GM21381 (cell line): ENCODE results near the gene ING2.

Experiments
- ATAC-seq: cut with Tn5 transposase; IDR thresholded peaks from one replicate; pipeline ENCODE4 v1.9.1; 2021; ENCODE audit warnings: mild to moderate bottlenecking, moderate library complexity; ENCODE audit not compliant: unreplicated experiment

The ING2 gene

DNA sequence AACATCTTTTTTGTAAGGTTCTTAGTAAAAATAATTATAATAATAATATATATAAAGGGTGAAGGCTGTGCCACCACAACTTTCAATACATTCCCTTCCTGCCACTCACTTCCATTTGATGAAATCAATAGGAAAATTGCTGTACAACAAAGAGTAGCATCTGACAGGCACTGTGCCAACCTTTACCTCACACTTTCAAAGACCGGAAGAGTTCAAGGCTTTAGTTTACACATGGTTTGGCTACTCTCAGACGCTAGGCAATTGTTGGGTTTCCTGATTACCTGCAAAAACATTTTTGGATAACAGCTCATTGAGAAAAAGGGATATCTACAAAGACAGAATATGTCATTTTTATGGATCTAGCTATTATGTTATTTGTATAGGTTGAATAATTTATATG lies 5.5 kb upstream of the ING2 start:
- no peak for ATAC-seq

DNA sequence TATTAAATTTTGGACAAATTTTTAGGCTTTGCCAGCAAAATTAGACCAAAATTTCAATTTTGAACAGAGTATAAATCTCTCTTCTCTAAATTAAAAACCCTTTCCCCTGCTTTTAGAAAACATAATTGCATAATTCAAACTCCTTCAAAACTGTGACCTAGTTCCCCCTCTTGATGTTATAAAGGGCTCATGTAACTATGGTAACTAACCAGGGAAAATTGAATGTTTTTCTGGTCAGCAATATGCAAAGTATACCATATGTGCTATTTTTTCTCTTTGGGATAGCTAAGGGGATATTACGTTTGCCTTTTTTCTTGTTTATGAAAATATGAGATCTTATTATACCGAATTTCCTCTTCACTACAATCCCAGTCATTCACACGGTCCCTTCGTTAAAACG lies 5.1 kb upstream of the ING2 start:
- ATAC-seq: no peak

DNA sequence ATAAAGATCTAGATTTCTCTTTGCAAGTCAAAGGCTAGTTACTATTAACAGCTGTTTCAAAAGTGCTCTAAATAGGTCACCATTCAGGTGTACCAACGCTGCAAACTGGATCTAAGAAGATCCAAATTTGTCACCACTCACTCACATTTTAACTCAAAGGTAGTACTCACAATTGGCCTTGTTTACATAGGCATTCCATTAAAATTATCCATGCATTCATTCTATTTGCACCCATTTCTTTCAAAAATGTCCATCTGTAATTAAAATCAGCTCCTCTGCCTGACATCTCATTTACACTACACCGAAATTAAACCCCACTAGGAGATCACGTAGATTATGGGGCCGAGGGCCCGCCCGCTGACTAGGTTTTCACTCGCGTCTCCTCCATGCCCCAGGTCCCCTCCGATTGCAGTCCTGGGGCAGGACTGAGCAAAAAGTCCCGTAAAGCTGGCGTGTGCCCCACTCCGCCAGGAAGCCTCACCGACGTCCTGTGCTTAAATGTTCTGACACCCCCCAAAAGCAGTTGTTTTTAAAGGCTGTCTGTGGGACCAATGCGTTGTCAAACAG lies 1.3 kb upstream of the ING2 start:
- ATAC-seq: peak; percentile 0

DNA sequence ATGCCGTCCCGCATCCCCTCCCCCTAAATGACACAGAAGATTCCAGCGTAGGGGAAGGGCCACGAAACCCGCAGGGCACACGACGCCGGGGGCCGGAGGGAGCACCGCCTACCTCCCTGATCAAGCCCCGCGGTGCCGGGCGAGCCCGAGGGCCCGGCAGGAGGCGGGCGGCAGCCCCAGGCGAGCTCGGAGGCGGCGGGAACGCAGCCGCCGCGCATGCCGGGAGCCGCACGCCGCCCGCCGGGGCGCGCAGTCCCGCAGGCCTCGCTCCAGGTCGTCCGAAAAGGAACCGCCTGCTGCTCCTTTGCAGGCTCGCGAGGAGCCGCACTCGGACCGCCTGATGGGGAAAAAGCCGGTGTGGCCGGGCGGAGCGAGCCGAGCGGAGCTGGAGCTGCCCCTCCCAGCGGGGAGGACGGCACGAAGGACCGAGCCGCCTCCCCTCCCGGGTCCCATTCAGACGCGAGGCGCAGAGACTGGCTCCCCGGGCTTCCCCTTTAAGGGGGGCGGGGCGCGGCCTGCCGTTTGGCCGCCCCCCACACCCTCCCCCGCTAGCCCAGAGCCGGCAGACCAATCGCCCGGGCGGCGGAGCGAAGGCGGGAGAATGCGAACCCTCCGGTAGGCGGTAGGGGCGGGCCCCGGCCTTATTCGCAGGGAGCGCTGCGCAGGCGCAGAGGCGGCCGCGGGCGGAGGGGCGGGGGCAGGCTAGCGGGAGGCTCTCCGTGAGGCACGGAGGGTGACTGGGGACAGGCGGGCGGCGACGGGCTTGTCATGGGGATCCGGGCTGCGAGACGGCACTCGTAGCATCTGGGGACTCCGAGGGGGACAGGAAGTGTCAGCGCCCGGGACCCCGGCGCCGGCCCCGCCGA lies 561 bp upstream of the ING2 start:
- peak; percentile 70 for ATAC-seq

DNA sequence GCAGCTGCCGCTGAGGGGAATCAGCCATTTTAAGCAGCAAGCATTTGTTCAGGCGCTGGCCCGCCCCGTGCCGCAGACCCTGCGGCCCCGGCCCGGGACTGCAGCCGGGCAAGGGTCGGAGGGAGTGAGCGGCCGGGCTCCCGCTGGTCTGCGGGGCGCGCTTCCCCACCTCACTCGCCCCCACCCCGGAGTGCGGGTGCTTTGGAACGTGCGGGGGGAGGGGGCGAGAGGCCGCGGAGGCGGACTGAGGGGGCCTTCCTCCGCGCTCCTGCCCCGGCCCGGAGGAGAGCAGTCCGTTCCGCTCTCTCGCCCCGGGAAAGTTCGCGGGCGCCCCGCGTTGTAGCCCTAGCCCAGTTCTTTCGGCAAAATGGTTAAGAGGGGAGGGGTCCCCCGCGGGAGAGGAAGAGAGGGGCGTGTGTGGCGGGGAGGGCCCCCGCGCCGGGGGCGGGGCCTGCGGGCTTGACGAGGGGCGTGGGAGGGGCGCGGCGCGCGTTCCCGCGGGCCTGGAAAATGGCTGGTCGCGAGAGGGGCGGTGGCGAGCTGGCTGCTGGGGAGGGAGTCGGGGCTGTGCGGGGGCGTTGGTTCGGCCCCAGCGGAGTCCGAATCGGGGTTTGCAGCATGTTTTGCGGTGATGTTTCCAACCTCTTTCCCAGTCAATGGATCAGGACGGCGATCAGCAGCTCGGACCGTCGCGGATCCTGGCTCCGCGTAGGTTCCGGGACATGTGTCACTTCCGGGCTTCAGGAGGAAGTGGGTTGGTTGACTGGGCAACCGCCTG lies 942 bp downstream of the ING2 start:
- ATAC-seq: peak; percentile 37

DNA sequence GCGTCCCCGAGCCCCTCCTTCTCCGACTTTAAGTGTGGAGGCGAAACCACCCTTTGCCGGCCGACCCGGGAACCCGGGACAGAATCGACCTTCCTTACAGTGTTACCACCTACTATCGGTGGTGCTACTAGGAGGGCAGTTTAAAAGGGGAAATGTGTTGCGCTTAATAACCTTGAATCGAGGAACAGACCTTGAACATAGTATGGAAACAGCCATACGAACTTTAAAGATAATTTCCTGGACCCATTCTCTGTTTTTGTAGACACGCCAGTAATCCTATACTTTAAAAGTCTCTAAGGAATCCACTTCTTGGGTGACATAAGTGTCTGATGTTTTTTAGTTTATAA lies 1.5 kb downstream of the ING2 start:
- ATAC-seq: no peak

DNA sequence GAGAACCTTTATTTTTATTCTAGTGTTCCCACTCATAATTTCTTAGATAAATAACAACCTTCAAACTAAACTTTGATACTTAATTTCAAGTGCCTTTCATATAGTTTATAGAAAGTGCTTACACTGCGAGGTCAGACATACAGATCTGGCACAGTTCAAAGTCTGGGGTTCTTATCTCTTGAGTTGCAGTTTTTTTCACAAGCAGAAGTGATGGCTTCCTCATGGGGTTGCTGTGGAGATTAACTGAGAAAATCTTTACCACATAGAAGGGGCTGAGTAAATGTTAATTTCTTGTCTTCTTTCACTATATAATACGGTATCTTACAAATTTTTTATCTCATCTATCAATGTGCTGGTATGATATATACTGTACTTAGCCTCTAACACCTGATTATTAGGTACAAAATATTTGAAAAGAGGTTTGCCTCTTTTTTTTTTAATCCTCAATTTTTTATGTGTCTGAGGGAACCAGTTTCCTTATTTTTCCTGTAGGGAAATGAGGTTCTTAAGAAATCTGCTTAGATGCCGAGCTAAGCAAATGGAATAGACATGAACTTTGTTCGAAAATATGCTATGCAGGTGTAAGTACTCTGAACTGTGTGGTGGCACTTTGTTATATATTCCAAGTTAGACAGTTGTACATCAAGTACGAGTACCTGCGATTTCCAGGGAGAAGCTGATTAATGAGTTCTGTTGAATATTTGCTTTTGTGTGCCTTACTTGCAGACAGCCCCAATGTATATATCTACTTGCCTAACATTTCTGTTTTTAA lies 3.3 kb downstream of the ING2 start:
- no peak for ATAC-seq

DNA sequence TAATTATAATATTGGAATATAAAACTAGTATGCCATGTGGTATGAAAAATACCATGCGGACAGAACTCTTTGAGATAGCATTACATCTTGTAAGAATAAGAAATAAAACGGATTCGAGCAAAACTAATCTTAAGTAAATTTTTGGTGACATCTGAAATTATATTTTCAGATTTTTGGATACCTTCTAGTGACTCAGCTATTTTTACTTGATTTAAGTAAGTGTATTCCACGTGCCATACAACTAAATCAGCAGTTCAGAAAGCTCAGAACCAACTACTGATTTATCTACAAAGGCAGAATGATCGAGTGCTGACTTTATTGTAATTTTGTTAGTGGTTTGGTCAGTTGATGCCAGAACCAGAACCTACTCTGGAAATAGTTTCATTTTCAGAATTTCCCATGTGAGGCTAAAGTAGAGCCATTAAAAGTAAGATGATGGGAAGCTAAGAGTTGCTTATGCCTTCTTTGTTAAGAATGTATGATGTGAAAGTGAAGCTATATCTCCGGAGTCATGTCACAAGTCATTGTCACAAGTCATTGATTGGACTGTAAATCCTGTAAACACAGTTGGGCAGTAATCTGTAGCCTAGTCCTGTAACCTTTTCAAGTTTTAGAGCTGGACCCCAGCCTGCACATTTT lies 4.0 kb downstream of the ING2 start:
- no peak for ATAC-seq

DNA sequence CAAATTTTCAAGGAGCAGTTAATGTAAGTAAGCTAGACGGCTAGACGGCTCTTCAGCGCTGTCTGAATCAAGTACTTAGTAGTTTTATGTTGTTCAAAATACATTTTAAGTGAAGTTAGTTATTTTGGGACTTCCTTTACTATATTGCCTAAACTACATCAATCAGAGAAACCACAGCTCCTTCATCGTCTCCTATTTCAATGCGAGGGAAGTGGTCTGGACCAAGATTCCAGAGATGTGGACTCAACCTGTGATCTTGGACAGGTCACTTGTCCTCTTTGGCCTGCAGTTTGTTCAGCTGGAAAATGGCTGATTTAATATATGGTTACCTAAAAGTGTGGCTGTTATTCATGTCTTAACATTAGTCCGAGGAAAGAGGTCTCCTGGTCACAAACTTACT lies 10.6 kb downstream of the ING2 start:
- ATAC-seq: no peak

DNA sequence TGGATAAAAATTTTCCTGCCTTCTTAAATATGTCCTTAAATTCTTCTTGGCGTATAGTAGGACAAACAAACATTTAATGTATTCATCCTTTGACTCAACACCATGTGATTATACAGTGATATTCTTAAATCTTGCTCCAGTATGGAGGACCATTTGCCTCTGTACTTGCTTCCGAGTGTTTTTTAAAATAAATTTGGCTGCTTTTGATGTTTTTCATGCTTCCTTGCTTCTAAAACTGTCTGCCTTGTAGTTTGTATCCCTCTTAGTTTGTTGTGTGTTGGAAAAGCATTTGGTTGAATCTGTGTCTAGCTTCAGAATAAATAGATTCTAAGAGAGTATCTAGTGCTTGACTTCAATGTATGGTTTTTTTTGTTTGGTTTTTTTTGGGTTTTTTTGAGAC lies 12.3 kb downstream of the ING2 start:
- ATAC-seq: no peak

DNA sequence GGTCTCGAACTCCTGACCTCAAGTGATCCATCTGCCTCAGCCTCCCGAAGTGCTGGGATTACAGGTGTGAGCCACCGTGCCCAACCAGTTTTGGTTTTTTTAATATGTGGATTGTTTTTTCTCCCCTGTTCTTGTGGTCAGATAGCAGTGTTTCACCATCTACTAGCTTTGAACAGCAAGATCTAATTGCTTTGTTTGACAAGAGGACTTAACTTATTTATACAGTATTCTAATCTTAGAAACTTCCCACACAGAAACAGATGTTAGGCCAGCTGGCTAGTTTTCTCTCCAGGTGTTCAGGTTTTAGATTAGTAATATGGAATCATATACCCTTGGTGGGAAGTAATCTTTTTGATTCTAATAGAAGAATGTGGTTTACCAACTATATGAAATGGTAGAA lies 12.9 kb downstream of the ING2 start:
- ATAC-seq: no peak

DNA sequence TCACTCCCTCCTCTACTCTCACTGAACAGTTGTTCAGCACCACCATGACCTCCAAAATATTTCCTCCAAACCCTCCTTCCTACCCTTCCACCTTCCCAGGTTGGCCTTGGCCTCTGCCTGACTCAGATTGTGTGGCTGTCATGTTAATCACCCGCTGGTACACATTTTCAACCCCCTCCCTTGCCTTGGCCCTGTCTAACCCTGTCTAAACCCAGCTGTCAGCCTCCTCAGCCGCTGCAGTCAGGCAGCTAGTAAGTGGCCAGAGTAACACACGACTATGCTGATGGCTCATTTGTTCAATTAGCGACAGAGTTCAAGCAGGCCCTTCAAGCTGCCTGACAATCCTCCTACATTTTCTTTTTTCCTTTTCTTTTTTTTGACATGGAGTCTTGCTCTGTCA lies 18.0 kb downstream of the ING2 start:
- ATAC-seq: no peak

DNA sequence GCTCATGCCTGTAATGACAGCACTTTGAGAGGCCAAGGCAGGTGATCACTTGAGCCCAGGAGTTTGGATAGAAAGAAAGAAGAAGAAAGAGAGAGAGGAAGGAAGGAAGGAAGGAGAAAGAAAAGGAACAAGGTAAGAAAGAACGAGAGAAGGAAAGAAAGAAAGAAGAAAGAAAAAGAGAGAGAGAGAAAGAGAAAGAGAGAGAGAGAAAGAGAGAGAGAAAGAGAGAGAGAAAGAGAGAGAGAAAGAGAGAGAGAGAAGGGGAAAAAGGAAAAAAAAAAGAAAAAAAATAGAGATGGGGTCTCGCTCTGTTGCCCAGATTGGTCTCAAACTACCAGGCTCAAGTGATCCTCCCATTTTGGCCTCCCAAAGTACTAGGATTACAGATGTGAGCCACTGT lies 22.5 kb downstream of the ING2 start:
- no peak for ATAC-seq

DNA sequence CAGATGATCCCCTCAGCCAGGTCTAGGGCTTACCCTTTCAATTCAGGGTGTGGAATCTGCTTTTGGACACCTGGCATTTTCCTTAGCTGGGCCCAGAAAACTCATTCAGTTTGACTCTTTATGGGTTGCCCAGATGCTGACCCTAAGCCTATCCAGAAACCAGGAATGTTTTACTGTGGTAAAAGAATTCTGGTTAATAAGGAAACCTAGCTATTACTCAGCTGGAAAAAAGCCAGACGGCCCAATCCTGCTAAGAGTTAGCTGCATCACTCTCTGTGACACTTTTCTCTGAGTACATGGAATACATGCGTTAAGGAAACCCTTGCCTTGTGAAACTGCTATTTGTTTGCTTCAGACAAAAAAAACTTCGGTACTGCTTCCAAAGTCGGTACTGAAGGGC lies 28.0 kb downstream of the ING2 start:
- no peak for ATAC-seq

DNA sequence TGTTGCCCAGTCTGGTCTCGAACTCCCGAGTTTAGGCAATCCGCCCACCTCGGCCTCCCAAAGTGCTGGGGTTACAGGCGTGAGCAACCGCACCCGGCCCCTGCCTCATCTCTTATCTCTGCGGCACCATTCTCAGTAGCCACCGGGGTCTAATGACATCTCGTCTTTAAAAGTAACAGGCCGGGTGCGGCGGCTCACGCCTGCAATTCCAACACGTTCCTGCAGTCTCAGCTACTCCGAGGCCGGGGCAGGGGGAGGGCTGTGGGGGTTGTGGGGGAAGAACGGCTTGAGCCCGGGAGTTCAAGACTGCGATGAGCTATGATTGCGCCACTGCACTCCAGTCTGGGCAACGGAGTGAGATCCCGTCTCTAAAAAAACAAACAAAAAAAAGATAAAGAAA lies 28.8 kb downstream of the ING2 start:
- ATAC-seq: no peak

DNA sequence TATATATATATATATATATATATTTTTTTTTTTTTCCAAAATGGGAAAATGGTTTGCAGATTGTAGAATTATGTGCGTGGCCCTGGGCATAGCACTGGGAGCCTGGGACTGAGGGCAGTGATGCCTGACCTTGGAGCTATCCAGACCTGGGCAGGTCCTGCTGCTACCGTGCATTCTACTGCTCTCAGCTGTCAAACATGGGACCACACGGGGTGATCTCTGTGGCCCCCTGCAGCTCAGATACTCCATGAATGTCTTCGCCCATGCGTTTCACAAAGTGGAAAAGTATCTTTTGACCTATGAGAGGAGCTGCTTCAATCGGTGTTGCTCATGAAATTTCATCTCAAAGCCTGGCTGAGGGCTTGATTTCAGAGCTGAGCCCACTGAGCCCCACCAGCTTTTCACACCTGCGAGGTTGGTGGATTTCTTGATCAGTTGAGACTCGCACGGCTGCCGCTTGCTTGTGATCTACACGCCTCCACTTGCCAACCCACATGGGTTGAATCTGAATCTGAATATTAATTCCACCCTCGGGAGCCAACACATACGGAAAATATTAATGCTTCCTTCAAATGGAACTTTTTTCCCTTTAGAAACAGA lies 35.7 kb downstream of the ING2 start:
- ATAC-seq: no peak

DNA sequence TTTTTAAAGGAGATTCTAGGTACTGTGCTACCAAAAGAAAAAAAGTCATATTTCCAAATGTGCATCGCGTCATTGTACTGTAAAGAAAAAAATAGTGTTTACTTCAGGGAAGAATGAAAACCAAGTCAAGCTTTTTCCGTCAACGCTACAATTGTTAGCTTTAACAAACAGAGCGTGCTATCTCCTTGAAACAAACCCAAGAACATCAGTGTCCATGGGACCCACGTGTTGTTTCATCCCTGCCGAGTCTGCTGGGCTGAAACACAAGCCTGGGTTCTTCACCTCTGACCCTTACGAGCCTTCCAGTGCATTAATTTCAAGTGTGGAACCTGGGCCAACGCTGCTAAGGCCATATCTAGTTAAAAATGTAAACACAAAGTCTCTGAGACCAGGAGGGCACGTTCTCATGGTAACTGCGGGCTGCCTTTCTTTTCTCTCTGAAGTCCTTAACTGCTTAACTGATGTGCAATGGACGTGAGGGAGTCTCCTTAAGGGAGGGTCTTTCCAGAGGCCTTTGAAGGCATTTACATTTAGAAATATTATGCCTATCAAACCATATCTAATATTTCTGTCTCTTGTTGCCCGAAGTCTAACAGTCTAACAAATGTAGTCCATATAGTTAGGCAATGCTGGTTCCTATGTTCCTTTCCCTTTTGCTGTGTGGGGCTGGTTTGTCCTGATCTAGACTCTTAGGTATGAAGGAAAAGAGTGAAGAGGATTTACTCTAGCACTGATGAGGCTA lies 36.3 kb downstream of the ING2 start:
- no peak for ATAC-seq

DNA sequence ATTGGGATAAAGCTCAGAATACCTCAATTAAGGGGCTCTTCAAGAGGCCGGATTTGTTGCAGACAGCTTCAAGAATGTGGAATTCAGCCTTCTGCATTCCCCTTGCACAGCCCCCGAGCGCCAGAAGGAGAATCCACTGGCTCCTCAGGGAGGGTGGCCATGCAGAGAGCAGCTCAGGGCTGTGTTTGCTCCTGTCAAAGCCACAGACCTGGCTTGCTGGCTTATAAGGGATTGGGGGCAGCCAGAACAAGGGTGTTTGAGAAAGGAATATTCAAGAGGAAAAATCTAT lies 36.8 kb downstream of the ING2 start:
- no peak for ATAC-seq

DNA sequence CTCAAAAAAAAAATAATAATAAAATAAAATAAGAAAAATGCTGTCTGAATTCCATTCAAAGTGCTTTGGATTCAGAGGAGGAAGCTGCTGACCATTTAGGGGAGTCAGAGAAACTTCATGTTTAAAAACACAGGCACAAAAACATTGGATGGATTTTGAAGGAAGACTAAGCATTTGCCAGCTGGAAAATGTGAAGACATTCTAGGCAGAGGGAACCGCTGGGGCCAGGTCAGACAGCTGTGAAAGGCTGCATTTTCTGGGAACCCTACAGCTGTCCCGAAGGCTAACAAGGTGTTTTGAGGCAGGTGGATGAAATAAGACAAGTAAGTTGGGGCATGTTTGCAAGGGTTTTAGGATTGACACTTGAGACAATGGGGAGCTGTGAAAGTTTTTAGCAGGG lies 38.6 kb downstream of the ING2 start:
- no peak for ATAC-seq

DNA sequence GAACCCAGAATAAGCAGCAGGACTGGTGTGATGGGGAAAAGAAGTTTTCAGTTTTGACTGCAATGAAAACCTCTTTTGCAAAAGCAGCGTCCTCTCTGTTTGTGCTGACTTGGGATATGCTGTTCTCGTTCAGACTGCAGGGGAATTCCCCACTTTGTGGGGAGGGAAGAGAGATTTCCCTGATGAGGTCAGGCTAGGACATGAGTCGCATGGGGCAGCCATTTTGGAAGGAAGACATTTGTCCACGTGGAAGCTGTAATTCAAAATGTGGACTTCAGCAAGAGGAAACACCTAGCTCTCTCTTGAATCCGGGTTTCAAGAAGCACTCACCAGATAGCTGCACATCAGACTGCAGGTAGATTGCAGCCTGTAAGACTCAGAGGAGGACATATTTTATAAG lies 39.3 kb downstream of the ING2 start:
- no peak for ATAC-seq
